Endothelial cell of umbilical vein (primary cell): ENCODE results near the gene SRGAP3.

Source experiments
- EZH2 ChIP-seq: IDR thresholded peaks from 2 replicates; pipeline ENCODE4 v1.6.1; 2012; ENCODE audit warnings: borderline replicate concordance, low read depth, mild to moderate bottlenecking, moderate library complexity, low read length, inconsistent platforms; ENCODE audit not compliant: severe bottlenecking
- POLR2AphosphoS5 ChIP-seq: IDR thresholded peaks from 2 replicates; pipeline ENCODE4 v1.6.1; 2012; ENCODE audit warnings: low read depth, mild to moderate bottlenecking, control low read depth, low read length, moderate library complexity; ENCODE audit not compliant: insufficient read depth
- TF ChIP-seq, protein P1 (sequence below), 2 donors: IDR thresholded peaks; 1 replicate in 1 of 2; 2 replicates in 1 of 2; pipeline ENCODE4 v1.5.1; 2011; ENCODE audit warnings: low read length in 2 of 2, mild to moderate bottlenecking in 2 of 2, moderate library complexity in 2 of 2, control low read depth in 1 of 2, inconsistent platforms in 1 of 2, low read depth in 1 of 2; ENCODE audit not compliant: insufficient read depth in 1 of 2; ENCODE audit errors: extremely low read depth in 1 of 2

GRCh38 chr3:9179826-9180763 is 69.4 kb downstream of the SRGAP3 start:
- TF ChIP-seq, protein P1, sequence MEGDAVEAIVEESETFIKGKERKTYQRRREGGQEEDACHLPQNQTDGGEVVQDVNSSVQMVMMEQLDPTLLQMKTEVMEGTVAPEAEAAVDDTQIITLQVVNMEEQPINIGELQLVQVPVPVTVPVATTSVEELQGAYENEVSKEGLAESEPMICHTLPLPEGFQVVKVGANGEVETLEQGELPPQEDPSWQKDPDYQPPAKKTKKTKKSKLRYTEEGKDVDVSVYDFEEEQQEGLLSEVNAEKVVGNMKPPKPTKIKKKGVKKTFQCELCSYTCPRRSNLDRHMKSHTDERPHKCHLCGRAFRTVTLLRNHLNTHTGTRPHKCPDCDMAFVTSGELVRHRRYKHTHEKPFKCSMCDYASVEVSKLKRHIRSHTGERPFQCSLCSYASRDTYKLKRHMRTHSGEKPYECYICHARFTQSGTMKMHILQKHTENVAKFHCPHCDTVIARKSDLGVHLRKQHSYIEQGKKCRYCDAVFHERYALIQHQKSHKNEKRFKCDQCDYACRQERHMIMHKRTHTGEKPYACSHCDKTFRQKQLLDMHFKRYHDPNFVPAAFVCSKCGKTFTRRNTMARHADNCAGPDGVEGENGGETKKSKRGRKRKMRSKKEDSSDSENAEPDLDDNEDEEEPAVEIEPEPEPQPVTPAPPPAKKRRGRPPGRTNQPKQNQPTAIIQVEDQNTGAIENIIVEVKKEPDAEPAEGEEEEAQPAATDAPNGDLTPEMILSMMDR (IDR thresholded peaks at IDR 0.05; ENCODE audit: extremely low read depth in 1 of 2, insufficient read depth in 1 of 2, low read depth in 1 of 2, low read length in 2 of 2), result no peak
- no peak for TF ChIP-seq EZH2
- TF ChIP-seq POLR2AphosphoS5, result no peak
